Activated naive CD8-positive, alpha-beta T cell treated with anti-CD3 and anti-CD28 coated beads, Interleukin-2, amount 10 ng/mL, durations not matched to agents 7 days and 5 days (primary cell): ENCODE measurements around the gene DERL3. TPM values are rescaled to one million over a fixed set of nuclear protein-coding genes. Genes with fewer than 3 reads are reported as not detected.

Experiments
- ATAC-seq: fragments of 150-1000 bp; cut with Tn5 transposase; one replicate; pipeline ENCODE4 v1.10.0; 2021; ENCODE audit warnings: low read depth, moderate library complexity
- POLR2A ChIA-PET: fragments of 350-600 bp; sonication (Branson Sonifier 250); formaldehyde crosslinking; loops from one replicate; lab custom pipeline; 2021; ENCODE audit warnings: antibody characterized with exemption; lab: Charles Lee
- DNase-seq: peaks from one replicate; pipeline ENCODE4 v3.0.0; 2021
- H3K27ac Mint-ChIP-seq: one replicate; pipeline ENCODE4 v1.8.0; 2022; ENCODE audit warnings: mild to moderate bottlenecking, mixed read lengths
- H3K27me3 Mint-ChIP-seq: one replicate; pipeline ENCODE4 v1.8.0; 2022; ENCODE audit warnings: mild to moderate bottlenecking, moderate library complexity, mixed read lengths
- H3K36me3 Mint-ChIP-seq: one replicate; pipeline ENCODE4 v1.8.0; 2021; ENCODE audit warnings: mild to moderate bottlenecking, mixed read lengths
- H3K4me1 Mint-ChIP-seq: one replicate; pipeline ENCODE4 v1.8.0; 2021; ENCODE audit warnings: mixed read lengths
- H3K4me3 Mint-ChIP-seq: one replicate; pipeline ENCODE4 v1.8.0; 2022; ENCODE audit warnings: mild to moderate bottlenecking, moderate library complexity, mixed read lengths
- H3K9me3 Mint-ChIP-seq: one replicate; pipeline ENCODE4 v1.8.0; 2021; ENCODE audit warnings: mixed read lengths
- total RNA-seq, 2 experiments: library from RNA; stranded (reverse); gene quantifications; one replicate each; pipeline ENCODE4 v1.2.3, GENCODE V29; 2021

DERL3 gene
- total RNA-seq, 2 experiments from 2014 or later: 9.6 to 9.9 TPM

- Mint-ChIP-seq H3K4me1 (peaks cover 40% of the 10 kb centered on the region), H3K27me3 (no peaks in the 10 kb centered on the region), H3K4me3 (no peak overlapping the region), H3K36me3 (peaks cover 58% of the 10 kb centered on the region), H3K9me3 (no peaks in the 10 kb centered on the region), H3K27ac (peak overlapping the region; percentile 97)
- POLR2A ChIA-PET: interaction anchor here (1.5 kb wide), 1 partner anchor 72 kb away, joined by 5 read pairs; the partner anchor contains the start of gene MIF
- DNase-seq: no peak
- no peak for ATAC-seq
Observed at GRCh38 chr22:23822101-23822671, 16.6 kb downstream of the DERL3 start.

GRCh38 chr22:23820748-23821211, 18.0 kb downstream of the DERL3 start:
- peak; percentile 96 for ATAC-seq
- peak; percentile 73 for DNase-seq
- Mint-ChIP-seq H3K4me1 (peaks cover 34% of the 10 kb centered on the region), H3K36me3 (peaks cover 61% of the 10 kb centered on the region), H3K27ac (peak overlapping the region; percentile 97), H3K4me3 (peak overlapping the region; percentile 75), H3K27me3 (no peaks in the 10 kb centered on the region), H3K9me3 (no peaks in the 10 kb centered on the region)
- POLR2A ChIA-PET: interaction anchor here (0.6 to 2.0 kb wide), 10 partner anchors 9 to 73 kb away, joined by 4 to 18 read pairs (median 4); partner anchors contain the start of genes CHCHD10, DERL3, MIF and SLC2A11

GRCh38 chr22:23818541-23818940, 20.3 kb downstream of the DERL3 start:
- no peak for DNase-seq
- H3K27ac Mint-ChIP-seq: peak overlapping the region; percentile 15
- no peaks in the 10 kb centered on the region for H3K27me3 Mint-ChIP-seq
- ATAC-seq: no peak
- peaks cover 53% of the 10 kb centered on the region for H3K36me3 Mint-ChIP-seq
- H3K4me3 Mint-ChIP-seq: no peak overlapping the region
- POLR2A ChIA-PET: interaction anchor here (0.6 kb wide), 1 partner anchor 11 kb away, joined by 4 read pairs; no protein-coding TSS in a partner anchor
- peaks cover 26% of the 10 kb centered on the region for H3K4me1 Mint-ChIP-seq
- no peaks in the 10 kb centered on the region for H3K9me3 Mint-ChIP-seq

DNA sequence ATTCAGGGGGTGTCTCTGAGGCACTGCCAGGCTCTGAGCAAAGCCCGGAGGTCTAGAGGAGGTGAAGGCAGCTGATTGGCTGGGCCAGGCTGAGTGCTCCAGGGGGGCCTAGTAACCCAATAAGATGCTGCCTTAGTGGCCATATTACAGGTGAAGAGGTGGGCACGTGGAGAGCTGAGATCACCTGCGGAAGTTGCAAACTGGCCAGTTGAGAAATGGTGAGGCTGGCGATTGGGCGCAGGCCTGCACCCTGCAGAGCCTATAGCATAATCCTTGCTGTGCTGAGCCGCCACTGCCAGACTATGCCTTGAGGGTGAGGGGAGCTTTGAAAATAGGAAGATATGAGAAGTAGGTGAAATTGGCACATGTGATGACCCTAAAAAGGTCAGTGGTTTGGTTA, 21.7 kb downstream of the DERL3 start:
- DNase-seq: no peak
- peak overlapping the region; percentile 39 for H3K27ac Mint-ChIP-seq
- H3K36me3 Mint-ChIP-seq: peaks cover 46% of the 10 kb centered on the region
- peaks cover 24% of the 10 kb centered on the region for H3K4me1 Mint-ChIP-seq
- POLR2A ChIA-PET: no interaction called here
- no peak for ATAC-seq
- no peaks in the 10 kb centered on the region for H3K9me3 Mint-ChIP-seq
- H3K27me3 Mint-ChIP-seq: no peaks in the 10 kb centered on the region
- H3K4me3 Mint-ChIP-seq: no peak overlapping the region

GRCh38 chr22:23816156-23816976, 22.4 kb downstream of the DERL3 start:
- Mint-ChIP-seq H3K27ac (peak overlapping the region; percentile 39), H3K36me3 (peaks cover 49% of the 10 kb centered on the region), H3K4me3 (no peak overlapping the region), H3K9me3 (no peaks in the 10 kb centered on the region), H3K4me1 (peaks cover 21% of the 10 kb centered on the region), H3K27me3 (no peaks in the 10 kb centered on the region)
- no peak for ATAC-seq
- POLR2A ChIA-PET: no interaction called here
- DNase-seq: no peak

DNA sequence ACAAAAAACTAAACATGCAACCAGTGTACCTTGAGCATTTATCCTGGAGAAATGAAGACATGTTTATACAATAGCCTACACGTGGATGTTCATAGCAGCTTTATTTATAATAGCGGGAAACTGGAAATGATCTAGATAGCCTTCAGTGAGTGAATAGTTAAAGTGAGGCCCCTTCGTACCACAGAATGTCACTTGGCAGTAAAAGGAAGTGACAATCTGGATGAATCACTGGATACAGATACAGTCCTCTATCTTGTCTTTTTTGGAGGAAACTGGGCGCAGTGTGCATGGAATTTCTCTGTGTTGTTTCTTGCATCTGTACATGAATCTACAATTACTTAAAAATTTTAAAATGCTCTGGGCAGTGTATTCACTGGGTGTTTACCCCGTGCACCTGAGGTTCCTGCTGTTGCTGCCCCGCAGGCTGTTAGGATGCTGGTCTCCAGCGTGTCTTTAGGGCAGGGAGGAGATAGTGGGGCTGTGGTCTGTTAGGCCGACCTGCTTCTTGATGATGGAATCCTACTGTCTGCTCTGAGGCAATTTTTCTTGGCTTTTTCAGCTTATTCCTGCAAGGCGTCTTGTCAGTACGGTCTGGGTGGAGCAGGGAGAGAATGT, 23.2 kb downstream of the DERL3 start:
- Mint-ChIP-seq H3K4me3 (no peak overlapping the region), H3K9me3 (no peaks in the 10 kb centered on the region), H3K27ac (peak overlapping the region; percentile 56), H3K36me3 (peaks cover 48% of the 10 kb centered on the region), H3K27me3 (no peaks in the 10 kb centered on the region), H3K4me1 (peaks cover 14% of the 10 kb centered on the region)
- POLR2A ChIA-PET: no interaction called here
- DNase-seq: no peak
- ATAC-seq: no peak

DNA sequence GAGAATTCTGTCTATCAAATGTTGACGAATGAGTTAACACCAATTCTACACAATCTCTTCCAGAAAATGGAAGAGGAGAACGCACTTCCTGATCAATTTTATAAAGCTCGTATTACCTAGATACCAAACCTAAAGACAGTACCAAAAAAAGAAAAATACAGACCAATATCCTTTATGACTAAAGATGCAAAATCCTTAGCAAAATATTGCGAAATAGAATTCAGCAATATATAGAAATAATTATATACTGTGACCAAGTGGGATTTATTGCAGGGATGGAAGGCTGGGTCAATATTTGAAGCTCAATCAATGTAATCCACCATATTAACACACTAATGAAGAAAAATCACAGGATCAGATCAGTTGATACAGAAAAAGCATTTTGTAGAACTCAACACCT, 26.4 kb downstream of the DERL3 start:
- Mint-ChIP-seq H3K27ac (no peak overlapping the region), H3K9me3 (no peaks in the 10 kb centered on the region), H3K36me3 (peaks cover 38% of the 10 kb centered on the region), H3K4me3 (no peak overlapping the region), H3K4me1 (no peaks in the 10 kb centered on the region), H3K27me3 (no peaks in the 10 kb centered on the region)
- ATAC-seq: no peak
- DNase-seq: no peak
- POLR2A ChIA-PET: interaction anchor here (0.6 to 1.4 kb wide), 3 partner anchors 8 to 691 kb away, joined by 3 to 6 read pairs (median 4); no protein-coding TSS in a partner anchor

DNA sequence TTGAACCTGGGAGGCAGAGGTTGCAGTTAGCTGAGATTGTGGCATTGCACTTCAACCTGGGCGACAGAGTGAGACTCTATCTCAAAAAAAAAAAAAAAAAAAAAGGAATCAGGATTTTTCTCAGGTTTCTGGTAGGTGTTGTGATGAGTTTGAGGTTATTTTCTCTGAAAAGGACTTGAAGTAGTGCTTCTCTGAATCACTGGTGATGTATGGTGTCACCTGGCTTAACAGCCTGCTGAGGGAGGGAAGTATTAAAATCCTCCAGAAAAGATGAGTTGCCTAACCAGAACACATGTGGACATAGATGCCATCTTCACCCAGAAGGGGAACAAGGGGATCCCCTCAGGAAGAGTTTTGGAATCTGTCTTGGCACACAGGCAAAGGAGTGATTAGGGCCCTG, 32.0 kb downstream of the DERL3 start:
- POLR2A ChIA-PET: no interaction called here
- Mint-ChIP-seq H3K36me3 (peaks cover 35% of the 10 kb centered on the region), H3K9me3 (no peaks in the 10 kb centered on the region), H3K27me3 (no peaks in the 10 kb centered on the region), H3K4me3 (no peak overlapping the region), H3K27ac (no peak overlapping the region), H3K4me1 (no peaks in the 10 kb centered on the region)
- ATAC-seq (no peak), DNase-seq (no peak)

GRCh38 chr22:23804781-23805291, 34.0 kb downstream of the DERL3 start:
- POLR2A ChIA-PET: no interaction called here
- H3K9me3 Mint-ChIP-seq: no peaks in the 10 kb centered on the region
- H3K36me3 Mint-ChIP-seq: peaks cover 30% of the 10 kb centered on the region
- H3K27ac Mint-ChIP-seq: no peak overlapping the region
- no peak overlapping the region for H3K4me3 Mint-ChIP-seq
- H3K27me3 Mint-ChIP-seq: no peaks in the 10 kb centered on the region
- no peaks in the 10 kb centered on the region for H3K4me1 Mint-ChIP-seq
- DNase-seq (no peak), ATAC-seq (no peak)

DNA sequence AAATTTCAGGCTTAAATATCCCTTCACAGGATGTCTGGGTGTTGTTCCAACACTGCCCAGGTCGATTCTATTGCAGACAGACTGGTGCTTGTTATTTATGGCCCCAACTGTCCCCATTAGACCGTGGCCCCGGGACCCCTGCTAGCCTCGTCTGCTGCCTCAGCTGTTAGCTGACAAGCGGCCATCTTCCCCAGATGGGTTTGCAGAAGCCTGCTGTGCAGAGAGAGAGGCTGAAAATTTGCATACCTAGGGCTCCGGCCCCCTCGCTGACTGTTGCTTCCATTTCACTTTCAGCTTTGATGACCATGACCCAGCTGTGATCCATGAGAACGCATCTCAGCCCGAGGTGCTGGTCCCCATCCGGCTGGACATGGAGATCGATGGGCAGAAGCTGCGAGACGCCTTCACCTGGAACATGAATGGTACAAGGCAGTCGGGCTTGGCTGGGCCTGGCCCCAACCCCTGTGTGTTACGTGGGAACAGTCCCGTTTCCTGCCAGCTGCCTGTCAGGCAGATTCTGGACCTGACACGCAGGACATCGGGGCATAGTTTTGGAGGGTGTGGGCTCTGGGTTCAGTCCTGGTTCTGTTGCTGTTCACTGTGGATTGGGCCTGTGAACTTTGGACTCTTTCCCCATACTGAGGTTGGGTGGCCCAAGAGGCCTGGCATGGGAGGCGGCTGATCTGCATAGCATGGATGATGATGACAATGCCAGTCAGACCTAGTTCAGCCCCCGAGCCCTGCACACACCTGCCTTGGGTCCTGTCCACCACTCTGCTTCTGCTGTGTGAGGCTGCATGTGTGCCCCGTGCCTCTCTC, 35.6 kb downstream of the DERL3 start:
- Mint-ChIP-seq H3K27me3 (no peaks in the 10 kb centered on the region), H3K27ac (no peak overlapping the region), H3K9me3 (no peaks in the 10 kb centered on the region), H3K4me1 (no peaks in the 10 kb centered on the region), H3K36me3 (peaks cover 31% of the 10 kb centered on the region), H3K4me3 (no peak overlapping the region)
- no peak for ATAC-seq
- DNase-seq: no peak
- POLR2A ChIA-PET: no interaction called here

GRCh38 chr22:23801886-23802377, 36.9 kb downstream of the DERL3 start:
- no peak for ATAC-seq

GRCh38 chr22:23801238-23801821, 37.5 kb downstream of the DERL3 start:
- no peak for ATAC-seq
- Mint-ChIP-seq H3K4me3 (no peak overlapping the region), H3K36me3 (peaks cover 31% of the 10 kb centered on the region), H3K27me3 (no peaks in the 10 kb centered on the region), H3K27ac (no peak overlapping the region), H3K9me3 (no peaks in the 10 kb centered on the region), H3K4me1 (no peaks in the 10 kb centered on the region)
- no peak for DNase-seq
- POLR2A ChIA-PET: no interaction called here

More at GRCh38 chr22:23801886-23802377, 36.9 kb downstream of the DERL3 start:
- no peak overlapping the region for H3K27ac Mint-ChIP-seq
- H3K27me3 Mint-ChIP-seq: no peaks in the 10 kb centered on the region
- POLR2A ChIA-PET: no interaction called here
- no peaks in the 10 kb centered on the region for H3K9me3 Mint-ChIP-seq
- peaks cover 28% of the 10 kb centered on the region for H3K36me3 Mint-ChIP-seq
- H3K4me1 Mint-ChIP-seq: no peaks in the 10 kb centered on the region
- DNase-seq: no peak
- H3K4me3 Mint-ChIP-seq: no peak overlapping the region
